H9 (cell line): ENCODE data around the gene MAP2K1. TPM values are rescaled to one million over a fixed set of nuclear protein-coding genes. Genes with fewer than 3 reads are reported as not detected.
"Not testable (repeated sequence)": the region's sequence is repeated elsewhere in the genome, so short reads cannot be mapped to it uniquely, and the experiment has no call there.

Experiments
- DNase-seq: peaks from one replicate; pipeline ENCODE4 v3.0.0-alpha.2; 2017
- H2AFZ ChIP-seq: one replicate; pipeline ENCODE4 v1.6.1; 2013; ENCODE audit warnings: mild to moderate bottlenecking, low read length, control low read depth, moderate library complexity
- H2AK5ac ChIP-seq: 2 replicates; pipeline ENCODE4 v1.6.1; 2013; ENCODE audit warnings: low read length, control low read depth, mixed read lengths; ENCODE audit not compliant: insufficient read length
- H2BK120ac ChIP-seq: one replicate; pipeline ENCODE4 v1.6.1; 2013; ENCODE audit warnings: low read depth, mild to moderate bottlenecking, low read length, control low read depth, inconsistent platforms; ENCODE audit not compliant: poor library complexity, severe bottlenecking
- H2BK12ac ChIP-seq: 2 replicates; pipeline ENCODE4 v1.6.1; 2013; ENCODE audit warnings: low read length, control low read depth, mixed read lengths, low read depth; ENCODE audit not compliant: insufficient read length
- H2BK15ac ChIP-seq: 2 replicates; pipeline ENCODE4 v1.6.1; 2013; ENCODE audit warnings: low read depth, low read length, control low read depth
- H2BK20ac ChIP-seq: one replicate; pipeline ENCODE4 v1.6.1; 2013; ENCODE audit warnings: low read depth, mild to moderate bottlenecking, low read length, control low read depth, inconsistent platforms; ENCODE audit not compliant: poor library complexity, severe bottlenecking
- H2BK5ac ChIP-seq: 2 replicates; pipeline ENCODE4 v1.6.1; 2013; ENCODE audit warnings: low read length, control low read depth, mixed read lengths; ENCODE audit not compliant: insufficient read length
- H3K14ac ChIP-seq: 2 replicates; pipeline ENCODE4 v1.6.1; 2013; ENCODE audit warnings: low read length, control low read depth; ENCODE audit not compliant: insufficient read depth
- H3K18ac ChIP-seq: 2 replicates; pipeline ENCODE4 v1.6.1; 2013; ENCODE audit warnings: low read depth, mild to moderate bottlenecking, mixed read lengths, low read length, control low read depth; ENCODE audit not compliant: insufficient read length
- H3K23ac ChIP-seq: 2 replicates; pipeline ENCODE4 v1.6.1; 2013; ENCODE audit warnings: low read length, control low read depth, mixed read lengths, low read depth; ENCODE audit not compliant: insufficient read length
- H3K23me2 ChIP-seq: 2 replicates; pipeline ENCODE4 v1.6.1; 2013; ENCODE audit warnings: low read depth, mild to moderate bottlenecking, mixed read lengths, low read length, control low read depth; ENCODE audit not compliant: insufficient read length, poor library complexity, severe bottlenecking
- H3K27ac ChIP-seq: 2 replicates; pipeline ENCODE4 v1.5.1; 2013; ENCODE audit warnings: low read length, control low read depth, mixed read lengths, low read depth; ENCODE audit not compliant: insufficient read length
- H3K27me3 ChIP-seq: 2 replicates; pipeline ENCODE4 v1.6.1; 2013; ENCODE audit warnings: low read length, control low read depth, inconsistent platforms; ENCODE audit not compliant: insufficient read depth
- H3K4ac ChIP-seq: 2 replicates; pipeline ENCODE4 v1.6.1; 2013; ENCODE audit warnings: low read depth, mild to moderate bottlenecking, control low read depth, inconsistent platforms, low read length, moderate library complexity
- H3K4me1 ChIP-seq: 2 replicates; pipeline ENCODE4 v1.6.1; 2013; ENCODE audit warnings: low read length, control low read depth, inconsistent platforms; ENCODE audit not compliant: insufficient read depth
- H3K4me2 ChIP-seq: 2 replicates; pipeline ENCODE4 v1.6.1; 2013; ENCODE audit warnings: low read length, control low read depth, mixed read lengths; ENCODE audit not compliant: insufficient read length, insufficient read depth
- H3K56ac ChIP-seq: 2 replicates; pipeline ENCODE4 v1.6.1; 2013; ENCODE audit warnings: low read depth, mild to moderate bottlenecking, mixed read lengths, low read length, control low read depth; ENCODE audit not compliant: insufficient read length
- H3K79me1 ChIP-seq: 2 replicates; pipeline ENCODE4 v1.6.1; 2013; ENCODE audit warnings: low read depth, mild to moderate bottlenecking, moderate library complexity, low read length, control low read depth, inconsistent platforms; ENCODE audit not compliant: insufficient read depth, poor library complexity, severe bottlenecking
- H3K79me2 ChIP-seq: 2 replicates; pipeline ENCODE4 v1.6.1; 2013; ENCODE audit warnings: low read length, control low read depth, inconsistent platforms; ENCODE audit not compliant: insufficient read depth
- H3K9ac ChIP-seq: 2 replicates; pipeline ENCODE4 v1.6.1; 2013; ENCODE audit warnings: low read length, control low read depth, mixed read lengths; ENCODE audit not compliant: insufficient read length; ENCODE audit errors: extremely low read depth
- H3K9me3 ChIP-seq: one replicate; pipeline ENCODE4 v1.6.1; 2013; ENCODE audit warnings: low read depth, low read length, inconsistent platforms; ENCODE audit not compliant: control insufficient read depth
- H3T11ph ChIP-seq: one replicate; pipeline ENCODE4 v1.6.1; 2013; ENCODE audit warnings: mild to moderate bottlenecking, low read length, control low read depth, inconsistent platforms
- H4K20me1 ChIP-seq: one replicate; pipeline ENCODE4 v1.6.1; 2013; ENCODE audit not compliant: control insufficient read depth, insufficient read length, insufficient read depth
- H4K5ac ChIP-seq: 2 replicates; pipeline ENCODE4 v1.6.1; 2013; ENCODE audit warnings: low read depth, mild to moderate bottlenecking, mixed read lengths, low read length, control low read depth; ENCODE audit not compliant: insufficient read length
- H4K8ac ChIP-seq: replicated peaks from 2 replicates; pipeline ENCODE4 v1.6.1; 2013; ENCODE audit warnings: low read length, control low read depth, mixed read lengths, low read depth; ENCODE audit not compliant: insufficient read length
- H4K91ac ChIP-seq: 2 replicates; pipeline ENCODE4 v1.6.1; 2013; ENCODE audit warnings: low read depth, mild to moderate bottlenecking, moderate library complexity, mixed read lengths, low read length, control low read depth; ENCODE audit not compliant: insufficient read length
- H3K27ac Mint-ChIP-seq, 3 experiments: 2 replicates in 2 of 3; 3 replicates in 1 of 3; pipeline ENCODE4 v1.8.0; 2020 to 2021; ENCODE audit warnings: mixed read lengths in 3 of 3, mild to moderate bottlenecking in 1 of 3, moderate library complexity in 1 of 3
- H3K27me3 Mint-ChIP-seq: 2 replicates; pipeline ENCODE4 v1.8.0; 2021; ENCODE audit warnings: low read depth, mild to moderate bottlenecking, moderate library complexity, mixed read lengths
- H3K36me3 Mint-ChIP-seq, 3 experiments: 2 replicates in 2 of 3; 3 replicates in 1 of 3; pipeline ENCODE4 v1.8.0; 2020 to 2021; ENCODE audit warnings: low read depth in 3 of 3, mixed read lengths in 3 of 3; ENCODE audit not compliant: insufficient read depth in 1 of 3
- H3K4me1 Mint-ChIP-seq, 2 experiments: 2 replicates each; pipeline ENCODE4 v1.8.0; 2020; ENCODE audit warnings: mixed read lengths in 2 of 2
- H3K4me3 Mint-ChIP-seq, 2 experiments: 2 replicates in 1 of 2; 3 replicates in 1 of 2; pipeline ENCODE4 v1.8.0; 2020 to 2021; ENCODE audit warnings: mild to moderate bottlenecking in 2 of 2, mixed read lengths in 2 of 2, moderate library complexity in 1 of 2
- H3K9me3 Mint-ChIP-seq, 2 experiments: 2 replicates in 1 of 2; 3 replicates in 1 of 2; pipeline ENCODE4 v1.8.0; 2020; ENCODE audit warnings: mild to moderate bottlenecking in 2 of 2, mixed read lengths in 2 of 2, moderate library complexity in 1 of 2
- CTCF ChIP-seq: fragments of 200-600 bp; sonication (generic); conservative IDR thresholded peaks from 3 replicates; pipeline ENCODE4 v1.8.0; 2021; ENCODE audit warnings: antibody characterized with exemption, mild to moderate bottlenecking
- WGBS: extraction: QIAGEN DNeasy Blood & Tissue Kit; methylation state at CpG from one replicate; pipeline ENCODE4 v1.1.7; 2013; ENCODE audit warnings: missing lambda C conversion rate, low lambda C conversion rate, mixed read lengths; ENCODE audit not compliant: insufficient read length; ENCODE audit errors: extremely low coverage; 5-methylcytosine and 5-hydroxymethylcytosine counted together
- total RNA-seq: library from RNA; stranded (reverse); gene quantifications from 2 replicates; pipeline ENCODE4 v1.2.1, GENCODE V29; 2021

The MAP2K1 gene
- total RNA-seq, 1 experiment from 2014 or later, result 50.8 TPM

DNA sequence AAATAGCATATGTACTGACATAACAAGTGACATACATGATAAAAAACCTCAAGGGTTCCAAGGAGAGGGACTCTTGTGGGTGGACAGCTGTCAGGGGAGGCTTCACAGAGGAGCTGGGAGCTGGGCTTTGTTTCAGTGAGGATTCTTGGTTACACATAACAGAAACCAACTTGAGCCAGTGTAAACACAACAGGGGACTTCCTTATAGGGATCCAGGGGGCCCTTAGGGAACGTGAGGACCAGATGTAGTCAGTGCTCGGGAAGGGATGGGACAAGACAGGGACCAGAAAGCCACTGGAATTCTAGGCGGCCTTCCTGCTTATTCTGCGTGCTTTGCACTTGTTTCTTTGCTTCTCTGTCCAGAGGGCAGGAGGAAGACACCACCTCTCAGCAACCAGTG lies 75.9 kb downstream of the MAP2K1 start:
- no peak overlapping the region for H4K91ac ChIP-seq
- H3K23me2 ChIP-seq, result no peaks in the 10 kb centered on the region
- no peak overlapping the region for H3K27ac ChIP-seq
- H3K14ac ChIP-seq, result no peak overlapping the region
- peak overlapping the region in 2 of 3 experiments; percentile 39 to 40; a peak in 2 of 7 replicates for H3K27ac Mint-ChIP-seq
- H3K4me1 Mint-ChIP-seq, result peaks cover 35 to 44% of the 10 kb centered on the region in 2 experiments
- no peaks in the 10 kb centered on the region for H3K27me3 ChIP-seq
- WGBS, result no CpG with 5 or more reads among the region's 4 CpGs
- no peaks in the 10 kb centered on the region for H4K20me1 ChIP-seq
- H3K4me2 ChIP-seq, result no peak overlapping the region
- H4K5ac ChIP-seq, result no peak overlapping the region
- H3K9ac ChIP-seq, result no peak overlapping the region
- no peak overlapping the region for H2BK12ac ChIP-seq
- no peak overlapping the region for H2AFZ ChIP-seq
- TF ChIP-seq CTCF, result no peak
- H3K4me3 Mint-ChIP-seq, result no peak overlapping the region; a peak in 1 of 5 replicates
- peaks cover 2% of the 10 kb centered on the region; the same call in 1 of the 2 replicates for H3K4me1 ChIP-seq
- no peak overlapping the region for H3T11ph ChIP-seq
- no peak overlapping the region for H3K4ac ChIP-seq
- no peak for DNase-seq
- peaks cover 6 to 19% of the 10 kb centered on the region in 2 experiments; a peak in 4 of 5 replicates for H3K9me3 Mint-ChIP-seq
- H2AK5ac ChIP-seq, result no peak overlapping the region
- no peak overlapping the region for H4K8ac ChIP-seq
- no peak overlapping the region for H3K18ac ChIP-seq
- no peaks in the 10 kb centered on the region for H3K79me1 ChIP-seq
- no peak overlapping the region for H2BK20ac ChIP-seq
- peaks cover 30 to 32% (median 31%) of the 10 kb centered on the region in 3 experiments for H3K36me3 Mint-ChIP-seq
- no peaks in the 10 kb centered on the region for H3K9me3 ChIP-seq
- no peaks in the 10 kb centered on the region for H3K79me2 ChIP-seq
- no peak overlapping the region for H2BK15ac ChIP-seq
- H2BK5ac ChIP-seq, result no peak overlapping the region
- no peak overlapping the region for H3K23ac ChIP-seq
- no peak overlapping the region for H3K56ac ChIP-seq
- no peak overlapping the region for H2BK120ac ChIP-seq
- no peaks in the 10 kb centered on the region for H3K27me3 Mint-ChIP-seq

GRCh38 chr15:66465294-66465693 lies 78.6 kb downstream of the MAP2K1 start:
- H3K4me1 Mint-ChIP-seq, result peaks cover 38 to 44% of the 10 kb centered on the region in 2 experiments
- not testable (repeated sequence) for H4K5ac ChIP-seq, H3K27ac Mint-ChIP-seq, H2AFZ ChIP-seq, H2BK20ac ChIP-seq, H3K4me3 Mint-ChIP-seq, H2AK5ac ChIP-seq, H3T11ph ChIP-seq, H3K9me3 ChIP-seq, H3K23me2 ChIP-seq, H3K23ac ChIP-seq, H4K8ac ChIP-seq, H3K79me2 ChIP-seq, H2BK120ac ChIP-seq, H2BK5ac ChIP-seq, H3K4me2 ChIP-seq, H4K20me1 ChIP-seq, H3K9ac ChIP-seq, H3K27ac ChIP-seq, H3K4me1 ChIP-seq, H2BK15ac ChIP-seq, H3K56ac ChIP-seq, H4K91ac ChIP-seq, H2BK12ac ChIP-seq, H3K27me3 Mint-ChIP-seq, H3K14ac ChIP-seq, H3K18ac ChIP-seq, H3K4ac ChIP-seq, DNase-seq, H3K27me3 ChIP-seq, H3K79me1 ChIP-seq
- no CpG with 5 or more reads among the region's 6 CpGs for WGBS
- H3K9me3 Mint-ChIP-seq, result peaks cover 6 to 19% of the 10 kb centered on the region in 2 experiments; a peak in 4 of 5 replicates
- peaks cover 32 to 34% (median 34%) of the 10 kb centered on the region in 3 experiments for H3K36me3 Mint-ChIP-seq
